Endothelial cell of umbilical vein (primary cell): ENCODE data around the gene FBLIM1. TPM values are rescaled to one million over a fixed set of nuclear protein-coding genes. Genes with fewer than 3 reads are reported as not detected.
A peak's percentile ranks its signal among the peaks of the same experiment; 100 is the strongest.

Source experiments
- BruUV-seq: library from RNA; stranded (reverse); fragments of 400-500 nt; replicated peaks from 2 replicates; lab custom pipeline; 2021; lab: Mats Ljungman, UMichigan
- CTCF ChIA-PET: fragments of 300-600, 350-600 bp; sonication (Branson Sonifier 250); formaldehyde crosslinking; loops from one replicate; lab custom pipeline; 2021; ENCODE audit warnings: antibody characterized with exemption, inconsistent platforms; lab: Charles Lee
- POLR2A ChIA-PET: fragments of 300-600, 350-600 bp; sonication (Branson Sonifier 250); formaldehyde crosslinking; loops from one replicate; lab custom pipeline; 2021; ENCODE audit warnings: antibody characterized with exemption, inconsistent platforms; lab: Charles Lee
- DNase-seq: peaks from one replicate; pipeline ENCODE4 v3.0.0-alpha.2; 2011; ENCODE audit warnings: low read depth, low spot score
- FAIRE-seq: peaks from 2 replicates; lab custom pipeline; 2011; peaks lifted over from hg19 to GRCh38; lab: Jason Lieb, UNC
- H2AFZ ChIP-seq: 2 replicates; pipeline ENCODE4 v1.6.0; 2012; ENCODE audit warnings: low read depth, low read length, control low read depth, inconsistent platforms
- H3K27ac ChIP-seq: 2 replicates; pipeline ENCODE4 v1.5.1; 2011; ENCODE audit warnings: low read depth, mild to moderate bottlenecking, control low read depth, low read length, moderate library complexity; ENCODE audit not compliant: insufficient read depth
- H3K27me3 ChIP-seq, 2 experiments: 2 replicates each; pipeline versions ENCODE4 v1.6.0 to v1.6.1; 2011; ENCODE audit warnings: low read length in 2 of 2, mixed read lengths in 1 of 2; ENCODE audit not compliant: control insufficient read depth in 2 of 2, insufficient read depth in 2 of 2
- H3K36me3 ChIP-seq, 2 experiments: 2 replicates in 1 of 2; 3 replicates in 1 of 2; pipeline ENCODE4 v1.5.1; 2011; ENCODE audit warnings: low read length in 2 of 2, mild to moderate bottlenecking in 1 of 2, moderate library complexity in 1 of 2; ENCODE audit not compliant: control insufficient read depth in 2 of 2, insufficient read depth in 2 of 2; ENCODE audit errors: extremely low read depth in 1 of 2
- H3K4me1 ChIP-seq: 3 replicates; pipeline ENCODE4 v1.5.1; 2011; ENCODE audit warnings: mild to moderate bottlenecking, low read length; ENCODE audit not compliant: control insufficient read depth, insufficient read depth; ENCODE audit errors: extremely low read depth
- H3K4me2 ChIP-seq: 2 replicates; pipeline ENCODE4 v1.6.1; 2011; ENCODE audit warnings: low read length, control low read depth, mixed read lengths; ENCODE audit not compliant: insufficient read depth
- H3K4me3 ChIP-seq, 3 experiments: fragments of 200-600 bp in 1 of 3; sonication (generic), shearing (Covaris generic) in 1 of 3; replicated peaks in 1 of 3; 2 replicates each; pipeline ENCODE4 v1.5.1; 2011 to 2016; ENCODE audit warnings: control low read depth in 3 of 3, low read length in 3 of 3, mild to moderate bottlenecking in 2 of 3, inconsistent platforms in 1 of 3, low read depth in 1 of 3, moderate library complexity in 1 of 3; ENCODE audit not compliant: insufficient read depth in 1 of 3
- H3K79me2 ChIP-seq: 2 replicates; pipeline ENCODE4 v1.6.0; 2012; ENCODE audit warnings: low read length, inconsistent platforms; ENCODE audit not compliant: control insufficient read depth, insufficient read depth
- H3K9ac ChIP-seq: replicated peaks from 2 replicates; pipeline ENCODE3; 2011; ENCODE audit warnings: low read length, control low read depth; ENCODE audit not compliant: insufficient read depth; ENCODE audit errors: extremely low read depth
- H3K9me1 ChIP-seq: replicated peaks from 3 replicates; pipeline ENCODE4 v1.6.0; 2011; ENCODE audit warnings: mild to moderate bottlenecking, low read length; ENCODE audit not compliant: control insufficient read depth, insufficient read depth; ENCODE audit errors: extremely low read depth
- H3K9me3 ChIP-seq: replicated peaks from 2 replicates; pipeline ENCODE4 v1.5.1; 2012; ENCODE audit warnings: low read length, inconsistent platforms; ENCODE audit not compliant: control insufficient read depth, insufficient read depth
- H4K20me1 ChIP-seq: replicated peaks from 2 replicates; pipeline ENCODE3; 2011; ENCODE audit warnings: mild to moderate bottlenecking, low read length; ENCODE audit not compliant: control insufficient read depth, insufficient read depth; ENCODE audit errors: extremely low read depth
- EZH2 ChIP-seq: IDR thresholded peaks from 2 replicates; pipeline ENCODE4 v1.6.1; 2012; ENCODE audit warnings: borderline replicate concordance, low read depth, mild to moderate bottlenecking, moderate library complexity, low read length, inconsistent platforms; ENCODE audit not compliant: severe bottlenecking
- JUN ChIP-seq: IDR thresholded peaks from 2 replicates; pipeline ENCODE4 v1.6.1; 2011; ENCODE audit warnings: borderline replicate concordance, low read depth; ENCODE audit not compliant: insufficient read length, insufficient read depth
- POLR2A ChIP-seq: IDR thresholded peaks from 2 replicates; pipeline ENCODE4 v1.6.1; 2012; ENCODE audit warnings: low read depth, mild to moderate bottlenecking, control low read depth, low read length
- POLR2AphosphoS5 ChIP-seq: IDR thresholded peaks from 2 replicates; pipeline ENCODE4 v1.6.1; 2012; ENCODE audit warnings: low read depth, mild to moderate bottlenecking, control low read depth, low read length, moderate library complexity; ENCODE audit not compliant: insufficient read depth
- dilution Hi-C: fragments of 300-500 bp; cut with MboI; formaldehyde crosslinking; loops from one replicate; pipeline ENCODE4 v1.15.0; 2019; ENCODE audit warnings: low sequenced_read_pairs; ENCODE audit not compliant: extremely low pct_ligation_motif_present
- intact Hi-C: fragments of 100-400 bp; cut with micrococcal nuclease; formaldehyde crosslinking; loops from one replicate; pipeline ENCODE4 v1.10.0; 2022
- polyA plus RNA-seq, 4 experiments: library from polyadenylated mRNA; depleted of rRNA in 3 of 4; stranded (reverse) in 3 of 4; unstranded in 1 of 4; fragments of >200 nt; gene quantifications; 2 replicates each; pipeline versions ENCODE4 v1.2.1 to v1.2.3, GENCODE V29; 2011 to 2012; ENCODE audit warnings: missing spikeins in 1 of 4
- total RNA-seq: library from RNA; stranded (reverse); gene quantifications from 2 replicates; pipeline ENCODE4 v1.2.3, GENCODE V29; 2021
- TF ChIP-seq, protein P1 (sequence below), 2 donors: IDR thresholded peaks; 1 replicate in 1 of 2; 2 replicates in 1 of 2; pipeline ENCODE4 v1.5.1; 2011; ENCODE audit warnings: low read length in 2 of 2, mild to moderate bottlenecking in 2 of 2, moderate library complexity in 2 of 2, control low read depth in 1 of 2, inconsistent platforms in 1 of 2, low read depth in 1 of 2; ENCODE audit not compliant: insufficient read depth in 1 of 2; ENCODE audit errors: extremely low read depth in 1 of 2

Gene FBLIM1
- total and polyA plus RNA-seq, 2 donors (not counting 3 experiments of a cell fraction or from before 2014, with no cell fraction given): 363 to 414 TPM

DNA sequence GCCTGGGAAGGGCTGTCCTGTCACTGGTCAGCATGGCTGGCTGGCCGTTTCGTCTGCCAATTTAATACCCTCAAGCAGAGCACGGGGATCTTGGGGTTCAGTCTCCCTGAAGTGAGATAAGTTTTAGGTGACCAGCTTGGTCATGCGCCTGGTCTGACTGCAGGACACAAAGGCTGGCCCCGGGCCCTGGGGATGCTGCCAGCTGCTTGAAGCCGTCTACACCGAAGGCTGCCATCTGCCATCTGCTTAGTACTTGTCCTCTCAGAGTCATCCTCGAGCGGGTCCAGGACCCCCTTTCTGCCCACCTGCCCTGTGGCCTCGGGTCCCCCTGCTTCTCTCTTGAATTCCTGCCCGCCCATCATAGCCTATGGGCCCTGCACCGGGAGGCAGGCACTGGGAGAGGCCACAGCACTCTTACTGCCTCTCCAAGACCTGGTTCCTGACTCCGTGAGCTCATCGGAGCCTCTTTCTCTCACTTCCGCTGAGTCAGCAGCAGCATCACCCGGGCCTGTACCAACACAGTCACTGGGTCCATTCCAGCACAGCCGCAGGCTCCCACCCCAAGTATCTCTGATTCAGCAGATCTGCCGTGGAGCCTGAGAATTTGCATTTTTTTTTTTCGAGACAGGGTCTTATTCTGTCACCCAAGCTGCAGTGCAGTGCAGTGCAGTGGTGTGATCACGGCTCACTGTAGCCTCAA, 7.0 kb downstream of the FBLIM1 start:
- no peak overlapping the region for H3K9ac ChIP-seq
- POLR2A ChIA-PET: interaction anchor here (0.7 to 1.2 kb wide), 3 partner anchors 9 to 16 kb away, joined by 3 to 4 read pairs (median 3); no protein-coding TSS in a partner anchor
- dilution Hi-C loops: no loop called here

DNA sequence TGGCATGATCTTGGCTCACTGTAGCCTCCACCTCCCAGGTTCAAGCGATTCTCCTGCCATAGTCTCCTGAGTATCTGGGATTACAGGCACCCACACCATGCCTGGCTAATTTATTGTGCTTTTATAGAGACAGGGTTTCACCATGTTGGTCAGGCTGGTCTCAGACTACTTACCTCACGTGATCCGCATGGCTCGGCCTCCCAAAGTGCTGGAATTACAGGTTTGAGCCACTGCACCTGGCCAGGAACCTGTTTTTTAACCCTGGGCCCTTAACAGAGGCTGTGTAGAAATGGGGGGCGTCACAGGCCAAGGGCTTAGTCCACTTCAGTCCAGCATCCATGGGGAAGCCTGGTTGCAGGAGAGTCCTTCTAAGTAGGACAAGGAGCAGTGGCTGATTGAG, 9.3 kb downstream of the FBLIM1 start:
- Histone ChIP-seq H3K27ac (no peak overlapping the region), H3K4me2 (no peak overlapping the region), H3K79me2 (peaks cover 73% of the 10 kb centered on the region), H2AFZ (no peak overlapping the region), H3K4me1 (peaks cover 20% of the 10 kb centered on the region), H3K36me3 (peaks cover 43 to 63% of the 10 kb centered on the region in 2 experiments), H3K9ac (no peak overlapping the region), H3K9me3 (no peaks in the 10 kb centered on the region), H3K9me1 (no peaks in the 10 kb centered on the region), H4K20me1 (no peaks in the 10 kb centered on the region), H3K4me3 (no peak overlapping the region), H3K27me3 (no peaks in the 10 kb centered on the region)
- dilution Hi-C loops (no loop called here), intact Hi-C loops (no loop called here)
- ChIA-PET CTCF (no interaction called here), POLR2A (no interaction called here)
- DNase-seq: no peak
- BruUV-seq: no TSS peak
- TF ChIP-seq POLR2AphosphoS5 (no peak), JUN (no peak)
- TF ChIP-seq, protein P1, sequence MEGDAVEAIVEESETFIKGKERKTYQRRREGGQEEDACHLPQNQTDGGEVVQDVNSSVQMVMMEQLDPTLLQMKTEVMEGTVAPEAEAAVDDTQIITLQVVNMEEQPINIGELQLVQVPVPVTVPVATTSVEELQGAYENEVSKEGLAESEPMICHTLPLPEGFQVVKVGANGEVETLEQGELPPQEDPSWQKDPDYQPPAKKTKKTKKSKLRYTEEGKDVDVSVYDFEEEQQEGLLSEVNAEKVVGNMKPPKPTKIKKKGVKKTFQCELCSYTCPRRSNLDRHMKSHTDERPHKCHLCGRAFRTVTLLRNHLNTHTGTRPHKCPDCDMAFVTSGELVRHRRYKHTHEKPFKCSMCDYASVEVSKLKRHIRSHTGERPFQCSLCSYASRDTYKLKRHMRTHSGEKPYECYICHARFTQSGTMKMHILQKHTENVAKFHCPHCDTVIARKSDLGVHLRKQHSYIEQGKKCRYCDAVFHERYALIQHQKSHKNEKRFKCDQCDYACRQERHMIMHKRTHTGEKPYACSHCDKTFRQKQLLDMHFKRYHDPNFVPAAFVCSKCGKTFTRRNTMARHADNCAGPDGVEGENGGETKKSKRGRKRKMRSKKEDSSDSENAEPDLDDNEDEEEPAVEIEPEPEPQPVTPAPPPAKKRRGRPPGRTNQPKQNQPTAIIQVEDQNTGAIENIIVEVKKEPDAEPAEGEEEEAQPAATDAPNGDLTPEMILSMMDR (IDR thresholded peaks at IDR 0.05; ENCODE audit: extremely low read depth in 1 of 2, insufficient read depth in 1 of 2, low read depth in 1 of 2, low read length in 2 of 2): no peak
- no peak for FAIRE-seq

More for the DNA sequence above, 7.0 kb downstream of the FBLIM1 start:
- CTCF ChIA-PET: interaction anchor here (0.6 to 1.5 kb wide), 5 partner anchors 8 to 26 kb away, joined by 3 to 8 read pairs (median 3); no protein-coding TSS in a partner anchor
- FAIRE-seq (peak; percentile 49), DNase-seq (no peak)
- Histone ChIP-seq H3K4me3 (no peak overlapping the region), H3K36me3 (peaks cover 30 to 53% of the 10 kb centered on the region in 2 experiments), H3K27ac (peak overlapping the region; percentile 30), H3K4me2 (no peak overlapping the region), H3K9me3 (no peaks in the 10 kb centered on the region), H3K9me1 (no peaks in the 10 kb centered on the region), H4K20me1 (no peaks in the 10 kb centered on the region), H3K27me3 (no peaks in the 10 kb centered on the region), H3K4me1 (peaks cover 40% of the 10 kb centered on the region), H3K79me2 (peaks cover 84% of the 10 kb centered on the region), H2AFZ (no peak overlapping the region)
- TF ChIP-seq POLR2AphosphoS5 (peak; percentile 61), POLR2A (peak; percentile 30), EZH2 (no peak)
- no TSS peak for BruUV-seq
- intact Hi-C loops: no loop called here
